ENCODE measurements around the gene ALPP.
"Not testable (repeated sequence)": the region's sequence is repeated elsewhere in the genome, so short reads cannot be mapped to it uniquely, and the experiment has no call there.

Gene ALPP

DNA sequence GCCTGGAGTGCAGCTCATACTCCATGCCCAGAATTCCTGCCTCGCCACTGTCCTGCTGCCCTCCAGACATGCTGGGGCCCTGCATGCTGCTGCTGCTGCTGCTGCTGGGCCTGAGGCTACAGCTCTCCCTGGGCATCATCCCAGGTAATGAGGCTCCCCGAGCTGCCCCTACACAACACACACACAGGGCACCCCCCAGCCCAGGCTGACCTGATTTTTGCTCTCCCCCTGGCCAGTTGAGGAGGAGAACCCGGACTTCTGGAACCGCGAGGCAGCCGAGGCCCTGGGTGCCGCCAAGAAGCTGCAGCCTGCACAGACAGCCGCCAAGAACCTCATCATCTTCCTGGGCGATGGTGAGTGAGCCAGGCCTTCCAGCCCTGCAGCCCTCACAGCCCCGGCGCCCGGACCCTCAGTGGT is at the start of gene ALPP:
Gene ALPP, plus strand, starts transcription at position 17 of the 417 bp plus-strand sequence. Its CDS starts 52 bp downstream, at position 69.
- in situ Hi-C loops (cut with MboI; ENCODE audit: low sequenced_read_pairs); H3K4me1 ChIP-seq; H3K27me3 ChIP-seq (ENCODE audit: low read depth); DNase-seq (ENCODE audit: low spot score in 2 of 2); H3K36me3 ChIP-seq (replicated peaks); H3K4me3 ChIP-seq; H3K9me3 ChIP-seq: not testable (repeated sequence)

GRCh38 chr2:232329716-232330067 is 48.9 kb upstream of the ALPP start:
- in situ Hi-C loops (cut with MboI; ENCODE audit: low sequenced_read_pairs), result loop anchor here (5.0 to 10.0 kb wide), 2 partner anchors 115 to 422 kb away; no protein-coding TSS in a partner anchor
- no peak for DNase-seq (ENCODE audit: low spot score in 2 of 2)
- no peaks in the 10 kb centered on the region for H3K9me3 ChIP-seq
- no peaks in the 10 kb centered on the region for H3K36me3 ChIP-seq (replicated peaks)
- no peaks in the 10 kb centered on the region for H3K4me1 ChIP-seq
- no peak overlapping the region for H3K4me3 ChIP-seq
- H3K27me3 ChIP-seq (ENCODE audit: low read depth), result no peaks in the 10 kb centered on the region

GRCh38 chr2:232330068-232330999 is 48.2 kb upstream of the ALPP start:
- Histone ChIP-seq H3K9me3 (no peaks in the 10 kb centered on the region), H3K4me1 (no peaks in the 10 kb centered on the region), H3K36me3 (replicated peaks) (no peaks in the 10 kb centered on the region), H3K4me3 (no peak overlapping the region), H3K27me3 (ENCODE audit: low read depth) (no peaks in the 10 kb centered on the region)
- no peak for DNase-seq (ENCODE audit: low spot score in 2 of 2)
- in situ Hi-C loops (cut with MboI; ENCODE audit: low sequenced_read_pairs), result no loop called here

GRCh38 chr2:232331061-232331460 is 47.5 kb upstream of the ALPP start:
- H3K36me3 ChIP-seq (replicated peaks); in situ Hi-C loops (cut with MboI; ENCODE audit: low sequenced_read_pairs); H3K4me1 ChIP-seq; DNase-seq (ENCODE audit: low spot score in 2 of 2); H3K4me3 ChIP-seq; H3K27me3 ChIP-seq (ENCODE audit: low read depth); H3K9me3 ChIP-seq: not testable (repeated sequence)

DNA sequence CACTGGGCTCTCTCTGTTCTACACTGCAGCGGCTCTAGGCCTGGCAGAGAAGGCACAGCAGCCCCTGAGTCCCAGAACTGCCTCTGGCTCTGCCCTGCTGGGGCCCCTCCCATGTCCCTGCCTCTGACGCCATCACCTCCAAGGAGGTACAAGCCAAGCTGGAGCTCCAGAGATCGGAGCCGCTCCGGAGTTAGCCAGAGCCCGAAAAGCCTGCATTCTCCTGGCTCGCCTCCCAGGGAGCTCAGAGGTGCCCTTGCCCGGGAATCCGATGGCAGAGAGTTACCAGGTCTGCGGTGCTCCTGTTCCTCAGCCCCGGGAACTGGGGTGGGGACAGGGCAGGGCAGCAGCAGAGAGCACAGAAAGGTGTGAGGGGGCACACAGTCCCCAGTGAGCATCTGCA is 46.9 kb upstream of the ALPP start:
- in situ Hi-C loops (cut with MboI; ENCODE audit: low sequenced_read_pairs); H3K4me1 ChIP-seq; H3K27me3 ChIP-seq (ENCODE audit: low read depth); H3K9me3 ChIP-seq; H3K4me3 ChIP-seq; DNase-seq (ENCODE audit: low spot score in 2 of 2); H3K36me3 ChIP-seq (replicated peaks): not testable (repeated sequence)

- H3K4me1 ChIP-seq; H3K27me3 ChIP-seq (ENCODE audit: low read depth); H3K36me3 ChIP-seq (replicated peaks); DNase-seq (ENCODE audit: low spot score in 2 of 2); in situ Hi-C loops (cut with MboI; ENCODE audit: low sequenced_read_pairs); H3K9me3 ChIP-seq; H3K4me3 ChIP-seq: not testable (repeated sequence)
These were observed 46.2 kb upstream of the ALPP start for GRCh38 chr2:232332244-232332939.

DNA sequence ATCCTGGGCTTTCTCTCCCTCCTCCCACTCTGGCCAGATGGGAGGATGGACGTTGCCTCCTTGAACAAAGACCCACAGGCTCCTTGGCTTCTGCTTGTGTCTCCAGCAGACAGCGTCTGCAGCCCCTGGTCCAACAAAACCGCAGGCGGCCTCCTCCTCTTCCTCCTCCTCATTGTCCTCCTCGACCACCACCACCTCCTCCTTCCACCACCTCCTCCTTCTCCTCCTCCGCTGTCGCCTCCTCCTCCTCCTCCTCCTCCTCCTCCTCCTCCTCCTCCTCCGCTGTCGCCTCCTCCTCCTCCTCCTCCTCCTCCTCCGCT is 45.7 kb upstream of the ALPP start:
- Histone ChIP-seq H3K4me1 (no peaks in the 10 kb centered on the region), H3K4me3 (no peak overlapping the region), H3K9me3 (no peaks in the 10 kb centered on the region), H3K36me3 (replicated peaks) (no peaks in the 10 kb centered on the region), H3K27me3 (ENCODE audit: low read depth) (no peaks in the 10 kb centered on the region)
- in situ Hi-C loops (cut with MboI; ENCODE audit: low sequenced_read_pairs), result no loop called here
- DNase-seq (ENCODE audit: low spot score in 2 of 2), result no peak

GRCh38 chr2:232333361-232334135 is 45.0 kb upstream of the ALPP start:
- peak in 1 of 2 experiments; percentile 66 for DNase-seq (ENCODE audit: low spot score in 2 of 2)
- Histone ChIP-seq H3K27me3 (ENCODE audit: low read depth) (no peaks in the 10 kb centered on the region), H3K4me1 (no peaks in the 10 kb centered on the region), H3K4me3 (no peak overlapping the region), H3K9me3 (no peaks in the 10 kb centered on the region), H3K36me3 (replicated peaks) (no peaks in the 10 kb centered on the region)
- in situ Hi-C loops (cut with MboI; ENCODE audit: low sequenced_read_pairs), result no loop called here

DNA sequence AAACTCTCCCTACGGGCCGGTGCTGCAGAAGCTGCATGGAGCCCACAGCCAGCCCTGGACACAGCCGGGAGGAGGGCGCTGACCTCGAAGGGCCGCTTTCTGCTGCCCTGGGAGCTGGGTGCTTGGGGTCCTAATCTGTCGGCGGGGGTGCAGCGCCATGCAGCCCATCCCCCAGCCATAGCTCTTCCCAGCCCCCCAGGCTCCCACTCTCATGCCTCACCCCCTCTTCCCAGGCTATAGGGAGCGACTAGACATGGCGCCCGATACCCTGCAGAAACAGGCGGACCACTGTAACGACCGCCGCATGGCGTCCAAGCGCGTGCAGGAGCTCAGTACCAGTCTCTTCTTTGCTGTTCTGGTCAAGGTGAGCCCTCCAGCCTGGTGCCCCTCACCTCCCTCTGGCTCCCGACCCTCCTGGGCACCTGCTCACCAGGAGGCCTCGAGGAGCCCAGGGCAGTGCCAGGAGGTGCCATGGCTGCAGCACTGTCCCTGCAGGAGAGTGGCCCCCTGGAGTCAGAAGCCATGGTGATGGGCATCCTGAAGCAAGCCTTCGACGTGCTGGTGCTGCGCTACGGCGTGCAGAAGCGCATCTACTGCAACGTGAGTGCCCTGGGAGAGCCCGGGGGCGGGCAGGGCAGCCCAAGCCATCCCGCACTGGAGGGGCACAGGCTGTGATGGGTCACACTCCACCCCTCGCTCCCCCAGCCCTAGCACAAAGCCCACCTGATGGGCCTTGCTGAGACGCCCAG is 44.2 kb upstream of the ALPP start:
- H3K4me1 ChIP-seq; DNase-seq (ENCODE audit: low spot score in 2 of 2); H3K36me3 ChIP-seq (replicated peaks); H3K4me3 ChIP-seq; in situ Hi-C loops (cut with MboI; ENCODE audit: low sequenced_read_pairs); H3K27me3 ChIP-seq (ENCODE audit: low read depth); H3K9me3 ChIP-seq: not testable (repeated sequence)

- H3K27me3 ChIP-seq (ENCODE audit: low read depth); H3K4me3 ChIP-seq; in situ Hi-C loops (cut with MboI; ENCODE audit: low sequenced_read_pairs); H3K36me3 ChIP-seq (replicated peaks); H3K9me3 ChIP-seq; H3K4me1 ChIP-seq: not testable (repeated sequence)
- DNase-seq (ENCODE audit: low spot score in 2 of 2), result peak in 1 of 2 experiments; percentile 5
These were observed 43.7 kb upstream of the ALPP start for GRCh38 chr2:232334885-232335205.

DNA sequence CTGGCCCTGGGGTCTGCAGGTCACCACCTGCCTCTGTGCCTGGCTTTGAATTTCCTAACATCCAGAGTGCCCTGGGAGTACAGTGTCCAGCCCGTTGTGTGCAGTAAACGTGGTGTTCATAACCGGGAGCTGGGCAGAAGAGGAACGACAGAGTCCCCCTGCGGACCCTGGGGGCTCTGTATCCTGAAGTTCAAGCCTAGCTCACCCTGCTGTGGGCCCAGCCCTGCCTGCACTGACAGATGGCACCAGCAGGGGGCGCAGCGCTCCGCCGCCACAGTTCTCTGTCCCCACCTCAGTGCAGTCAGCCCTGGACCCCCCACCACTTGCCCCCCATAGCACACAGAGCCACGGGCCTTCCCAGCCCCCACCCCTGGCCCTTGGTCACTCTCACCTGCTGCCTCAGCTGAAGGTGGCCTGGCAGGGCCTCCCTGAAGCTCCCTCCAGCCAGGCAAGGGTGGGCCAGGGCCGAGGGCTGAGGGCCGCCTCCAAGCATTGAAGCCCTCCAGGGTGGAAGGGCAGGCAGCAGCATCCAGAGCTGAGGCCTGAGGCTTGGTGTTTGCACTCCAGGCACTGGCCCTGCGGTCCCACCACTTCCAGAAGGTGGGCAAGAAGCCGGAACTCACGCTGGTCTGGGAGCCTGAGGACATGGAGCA is 43.2 kb upstream of the ALPP start:
- in situ Hi-C loops (cut with MboI; ENCODE audit: low sequenced_read_pairs); H3K4me1 ChIP-seq; H3K4me3 ChIP-seq; H3K27me3 ChIP-seq (ENCODE audit: low read depth); H3K9me3 ChIP-seq; H3K36me3 ChIP-seq (replicated peaks): not testable (repeated sequence)
- peak in 1 of 2 experiments; percentile 15 for DNase-seq (ENCODE audit: low spot score in 2 of 2)

DNA sequence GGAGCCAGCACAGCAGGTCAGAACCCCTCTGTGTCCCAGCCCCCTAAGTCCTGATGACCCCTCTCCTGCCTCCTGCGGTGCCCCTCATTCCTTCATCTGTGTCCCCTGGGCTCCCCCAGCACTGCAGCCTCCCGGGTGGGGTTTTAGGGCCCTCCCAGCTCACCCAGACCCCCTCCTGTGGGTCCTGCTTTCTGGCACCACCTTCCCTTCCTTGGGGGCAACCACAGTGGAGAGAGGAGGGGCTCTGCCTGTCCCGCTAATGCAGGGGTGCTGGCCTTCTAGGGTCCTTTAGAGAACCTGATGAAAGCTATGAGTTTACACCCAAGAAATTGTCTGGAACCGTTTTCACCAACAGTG is 42.7 kb upstream of the ALPP start:
- in situ Hi-C loops (cut with MboI; ENCODE audit: low sequenced_read_pairs), result no loop called here
- no peaks in the 10 kb centered on the region for H3K36me3 ChIP-seq (replicated peaks)
- H3K4me1 ChIP-seq, result no peaks in the 10 kb centered on the region
- peak in 1 of 2 experiments; percentile 6 for DNase-seq (ENCODE audit: low spot score in 2 of 2)
- no peaks in the 10 kb centered on the region for H3K9me3 ChIP-seq
- no peaks in the 10 kb centered on the region for H3K27me3 ChIP-seq (ENCODE audit: low read depth)
- no peak overlapping the region for H3K4me3 ChIP-seq

DNA sequence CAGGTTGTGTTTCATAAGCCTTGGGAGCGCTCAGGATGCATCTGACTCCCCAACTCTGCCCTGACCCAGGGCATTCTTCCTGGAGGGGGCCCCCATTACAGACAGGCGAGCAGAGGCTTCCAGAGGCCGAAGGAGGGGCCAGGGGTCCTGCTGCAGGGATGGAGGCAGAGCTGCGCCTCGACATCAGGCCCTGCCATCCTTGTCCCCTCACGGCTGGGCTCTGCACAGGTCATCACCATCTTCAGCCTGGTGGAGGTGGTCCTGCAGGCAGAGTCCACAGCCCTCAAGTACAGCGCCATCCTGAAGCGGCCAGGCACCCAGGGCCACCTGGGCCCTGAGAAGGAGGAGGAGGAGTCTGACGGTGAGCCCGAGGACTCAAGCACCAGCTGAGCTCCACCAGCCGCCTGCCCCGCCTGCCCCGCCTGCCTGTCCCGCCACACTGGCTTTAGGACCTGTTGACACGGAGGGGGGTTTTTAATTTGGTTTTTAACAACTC is 42.3 kb upstream of the ALPP start:
- H3K27me3 ChIP-seq (ENCODE audit: low read depth), result no peaks in the 10 kb centered on the region
- H3K9me3 ChIP-seq, result no peaks in the 10 kb centered on the region
- no peak overlapping the region for H3K4me3 ChIP-seq
- H3K36me3 ChIP-seq (replicated peaks), result no peaks in the 10 kb centered on the region
- peak in 1 of 2 experiments; percentile 7 for DNase-seq (ENCODE audit: low spot score in 2 of 2)
- in situ Hi-C loops (cut with MboI; ENCODE audit: low sequenced_read_pairs), result no loop called here
- no peaks in the 10 kb centered on the region for H3K4me1 ChIP-seq
